PFSK-1 (cell line): ENCODE results near the gene CD164L2.

Experiments
- FOXP2 ChIP-seq: optimal IDR thresholded peaks from 2 replicates; pipeline ENCODE3; 2011; ENCODE audit warnings: borderline replicate concordance, control low read depth, inconsistent platforms; ENCODE audit not compliant: insufficient read depth; ENCODE audit errors: extremely low read length, extremely low read depth
- POLR2AphosphoS5 ChIP-seq: IDR thresholded peaks from 2 replicates; pipeline ENCODE4 v1.6.1; 2012; ENCODE audit warnings: low read depth, mild to moderate bottlenecking, control low read depth, low read length, moderate library complexity
- REST ChIP-seq, 2 experiments: IDR thresholded peaks; 2 replicates each; pipeline versions ENCODE4 v1.6.1 to v1.8.0; 2011 to 2012; ENCODE audit warnings: low read depth in 2 of 2, low read length in 2 of 2, control low read depth in 1 of 2, inconsistent platforms in 1 of 2, mild to moderate bottlenecking in 1 of 2, moderate library complexity in 1 of 2; ENCODE audit not compliant: insufficient read depth in 1 of 2
- SIN3A ChIP-seq: IDR thresholded peaks from 2 replicates; pipeline ENCODE4 v1.6.1; 2012; ENCODE audit warnings: mild to moderate bottlenecking, low read length, moderate library complexity, borderline replicate concordance; ENCODE audit not compliant: insufficient read depth
- TAF1 ChIP-seq: IDR thresholded peaks from 2 replicates; pipeline ENCODE4 v1.6.1; 2012; ENCODE audit warnings: low read length, control low read depth, borderline replicate concordance; ENCODE audit not compliant: insufficient read depth

Gene CD164L2

DNA sequence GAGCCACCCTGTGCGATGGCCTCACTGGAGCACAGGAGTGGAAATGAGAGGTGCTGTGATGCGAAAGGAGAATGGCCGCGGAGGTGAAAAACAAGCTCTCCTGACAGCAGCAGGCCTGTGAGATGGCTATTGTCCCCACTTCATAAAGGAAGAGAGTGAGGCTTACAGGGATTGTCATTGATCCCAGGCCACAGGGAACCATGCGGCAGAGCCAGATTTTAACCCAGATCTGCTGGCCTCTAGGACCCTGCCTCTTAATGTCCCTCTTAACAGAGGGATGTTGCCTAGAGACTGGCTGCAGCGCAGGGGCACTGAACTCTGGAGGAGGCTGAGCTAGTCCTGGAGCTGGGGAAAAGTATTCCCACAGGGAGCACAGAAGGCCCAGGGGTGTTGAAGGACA lies 44.4 kb downstream of the CD164L2 start:
- TF ChIP-seq POLR2AphosphoS5 = no peak
- TF ChIP-seq SIN3A = no peak
- TF ChIP-seq REST (IDR thresholded peaks at IDR 0.05; ENCODE audit: insufficient read depth in 1 of 2, low read depth in 2 of 2, low read length in 2 of 2) = no peak
- no peak for TF ChIP-seq TAF1

GRCh38 chr1:27336756-27337155 lies 46.4 kb downstream of the CD164L2 start:
- no peak for TF ChIP-seq TAF1
- no peak for TF ChIP-seq POLR2AphosphoS5
- no peak for TF ChIP-seq FOXP2
- TF ChIP-seq SIN3A = no peak
- TF ChIP-seq REST (IDR thresholded peaks at IDR 0.05; ENCODE audit: insufficient read depth in 1 of 2, low read depth in 2 of 2, low read length in 2 of 2) = no peak

- TF ChIP-seq TAF1 (no peak), POLR2AphosphoS5 (no peak), SIN3A (no peak), REST (IDR thresholded peaks at IDR 0.05; ENCODE audit: insufficient read depth in 1 of 2, low read depth in 2 of 2, low read length in 2 of 2) (no peak)
These were observed 47.4 kb downstream of the CD164L2 start for GRCh38 chr1:27335506-27336422.

DNA sequence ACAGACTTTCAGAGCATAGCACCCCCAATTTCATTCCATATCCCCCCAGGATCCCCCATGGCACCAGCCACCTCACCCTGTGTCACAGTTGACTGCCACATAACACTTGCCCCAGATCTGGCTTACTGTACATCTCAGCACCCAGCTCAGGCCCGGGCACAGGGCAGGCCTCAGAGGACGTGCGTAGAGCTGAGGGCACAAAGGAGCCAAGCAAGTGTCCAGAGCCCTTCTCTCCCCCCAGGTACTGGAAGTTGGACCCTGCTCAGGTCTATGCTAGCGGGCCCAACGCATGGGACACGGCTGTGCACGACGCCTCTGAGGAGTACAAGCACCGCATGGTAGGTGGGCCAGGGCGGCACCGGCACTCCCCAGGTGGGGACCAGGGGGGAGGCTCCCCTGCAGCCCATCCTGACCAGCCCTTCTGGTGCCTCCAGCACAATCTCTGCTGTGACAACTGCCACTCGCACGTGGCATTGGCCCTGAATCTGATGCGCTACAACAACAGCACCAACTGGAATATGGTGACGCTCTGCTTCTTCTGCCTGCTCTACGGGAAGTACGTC lies 49.3 kb downstream of the CD164L2 start:
- TF ChIP-seq TAF1 (no peak), REST (IDR thresholded peaks at IDR 0.05; ENCODE audit: insufficient read depth in 1 of 2, low read depth in 2 of 2, low read length in 2 of 2) (no peak), SIN3A (no peak), FOXP2 (no peak), POLR2AphosphoS5 (no peak)
